Eye (tissue), 1 donor: ENCODE data around the gene NTN3.

Experiments used
- DNase-seq: peaks from one replicate; pipeline ENCODE4 v3.0.0-alpha.2; 2015

The NTN3 gene

GRCh38 chr16:2497695-2498484 is 26.8 kb downstream of the NTN3 start:
- DNase-seq: no peak

- no peak for DNase-seq
Observed at GRCh38 chr16:2498531-2499253, 27.6 kb downstream of the NTN3 start.

- DNase-seq: no peak
Observed at GRCh38 chr16:2499454-2499853, 28.4 kb downstream of the NTN3 start.

- no peak for DNase-seq
Observed at GRCh38 chr16:2499890-2500429, 28.9 kb downstream of the NTN3 start.

GRCh38 chr16:2500430-2500917 is 29.4 kb downstream of the NTN3 start:
- DNase-seq: no peak

GRCh38 chr16:2500918-2501750 is 30.0 kb downstream of the NTN3 start:
- peak; percentile 97 for DNase-seq

- no peak for DNase-seq
Observed at GRCh38 chr16:2501946-2502895, 31.1 kb downstream of the NTN3 start.

GRCh38 chr16:2505695-2506094 is 34.6 kb downstream of the NTN3 start:
- no peak for DNase-seq

- no peak for DNase-seq
Observed at GRCh38 chr16:2507052-2507659, 36.1 kb downstream of the NTN3 start.

- no peak for DNase-seq
Observed at GRCh38 chr16:2507665-2508064, 36.6 kb downstream of the NTN3 start.

GRCh38 chr16:2508722-2509400 is 37.8 kb downstream of the NTN3 start:
- no peak for DNase-seq

GRCh38 chr16:2511128-2511800 is 40.2 kb downstream of the NTN3 start:
- DNase-seq: peak; percentile 19

GRCh38 chr16:2511996-2512734 is 41.1 kb downstream of the NTN3 start:
- no peak for DNase-seq

- no peak for DNase-seq
Observed at GRCh38 chr16:2512735-2513404, 41.8 kb downstream of the NTN3 start.

- peak; percentile 96 for DNase-seq
Observed at GRCh38 chr16:2513405-2514332, 42.6 kb downstream of the NTN3 start, which contains the start of gene ATP6V0C. Gene ATP6V0C (plus strand): TSS chr16:2513952. CDS start chr16:2514104, 152 bp downstream.

GRCh38 chr16:2514333-2515179 is 43.5 kb downstream of the NTN3 start:
- no peak for DNase-seq
